T-helper 2 cell treated with Interferon-gamma antibody and Interleukin-4, amounts not matched to agents 5 μg/mL and 100 μg/mL, for 36 hours (primary cell): ENCODE measurements around the gene TDRD9.

Source experiments
- DNase-seq: peaks from one replicate; pipeline ENCODE4 v3.0.0; 2021; ENCODE audit warnings: low spot score
- H3K27ac Mint-ChIP-seq: one replicate; pipeline ENCODE4 v1.8.0; 2021; ENCODE audit warnings: mild to moderate bottlenecking, mixed read lengths
- H3K27me3 Mint-ChIP-seq: one replicate; pipeline ENCODE4 v1.8.0; 2021; ENCODE audit warnings: low read depth, mixed read lengths
- H3K36me3 Mint-ChIP-seq: one replicate; pipeline ENCODE4 v1.8.0; 2021; ENCODE audit warnings: low read depth, mixed read lengths
- H3K4me1 Mint-ChIP-seq: one replicate; pipeline ENCODE4 v1.8.0; 2021; ENCODE audit warnings: low read depth, mixed read lengths
- H3K4me3 Mint-ChIP-seq: one replicate; pipeline ENCODE4 v1.8.0; 2022; ENCODE audit warnings: mild to moderate bottlenecking, moderate library complexity, mixed read lengths
- H3K9me3 Mint-ChIP-seq: one replicate; pipeline ENCODE4 v1.8.0; 2021; ENCODE audit warnings: mixed read lengths

TDRD9 gene

GRCh38 chr14:104049576-104050240 lies 121.5 kb downstream of the TDRD9 start:
- Mint-ChIP-seq H3K27me3 (no peaks in the 10 kb centered on the region), H3K4me1 (no peaks in the 10 kb centered on the region), H3K4me3 (no peak overlapping the region), H3K9me3 (no peaks in the 10 kb centered on the region), H3K27ac (no peak overlapping the region), H3K36me3 (no peaks in the 10 kb centered on the region)
- DNase-seq: no peak

- DNase-seq: no peak
- Mint-ChIP-seq H3K9me3 (no peaks in the 10 kb centered on the region), H3K27me3 (no peaks in the 10 kb centered on the region), H3K27ac (no peak overlapping the region), H3K4me1 (no peaks in the 10 kb centered on the region), H3K36me3 (no peaks in the 10 kb centered on the region), H3K4me3 (no peak overlapping the region)
Observed at GRCh38 chr14:104051092-104051813, 123.0 kb downstream of the TDRD9 start.

- no peaks in the 10 kb centered on the region for H3K4me1 Mint-ChIP-seq
- DNase-seq: no peak
- no peaks in the 10 kb centered on the region for H3K9me3 Mint-ChIP-seq
- peaks cover 7% of the 10 kb centered on the region for H3K27me3 Mint-ChIP-seq
- no peak overlapping the region for H3K4me3 Mint-ChIP-seq
- H3K27ac Mint-ChIP-seq: no peak overlapping the region
- H3K36me3 Mint-ChIP-seq: no peaks in the 10 kb centered on the region
Observed at GRCh38 chr14:104054222-104054905, 126.1 kb downstream of the TDRD9 start.

- Mint-ChIP-seq H3K36me3 (no peaks in the 10 kb centered on the region), H3K27ac (no peak overlapping the region), H3K4me3 (no peak overlapping the region), H3K9me3 (peaks cover 5% of the 10 kb centered on the region), H3K27me3 (peaks cover 16% of the 10 kb centered on the region), H3K4me1 (no peaks in the 10 kb centered on the region)
- no peak for DNase-seq
Observed at GRCh38 chr14:104062281-104062680, 134.0 kb downstream of the TDRD9 start.

- Mint-ChIP-seq H3K4me1 (no peaks in the 10 kb centered on the region), H3K27ac (no peak overlapping the region), H3K9me3 (peaks cover 7% of the 10 kb centered on the region), H3K36me3 (no peaks in the 10 kb centered on the region), H3K27me3 (peaks cover 13% of the 10 kb centered on the region), H3K4me3 (no peak overlapping the region)
- DNase-seq: no peak
Observed at GRCh38 chr14:104064003-104064402, 135.7 kb downstream of the TDRD9 start.

- peaks cover 11% of the 10 kb centered on the region for H3K27me3 Mint-ChIP-seq
- no peaks in the 10 kb centered on the region for H3K36me3 Mint-ChIP-seq
- no peak for DNase-seq
- H3K4me3 Mint-ChIP-seq: no peak overlapping the region
- H3K27ac Mint-ChIP-seq: no peak overlapping the region
- H3K9me3 Mint-ChIP-seq: peaks cover 7% of the 10 kb centered on the region
- no peaks in the 10 kb centered on the region for H3K4me1 Mint-ChIP-seq
Observed at GRCh38 chr14:104066279-104066678, 138.0 kb downstream of the TDRD9 start.

- H3K4me3 Mint-ChIP-seq: no peak overlapping the region
- no peak overlapping the region for H3K27ac Mint-ChIP-seq
- no peaks in the 10 kb centered on the region for H3K4me1 Mint-ChIP-seq
- no peak for DNase-seq
- H3K36me3 Mint-ChIP-seq: no peaks in the 10 kb centered on the region
- H3K27me3 Mint-ChIP-seq: peaks cover 11% of the 10 kb centered on the region
- peaks cover 7% of the 10 kb centered on the region for H3K9me3 Mint-ChIP-seq
Observed at GRCh38 chr14:104066719-104067295, 138.6 kb downstream of the TDRD9 start.

- peaks cover 18% of the 10 kb centered on the region for H3K9me3 Mint-ChIP-seq
- peaks cover 2% of the 10 kb centered on the region for H3K27me3 Mint-ChIP-seq
Observed at GRCh38 chr14:104069541-104069940, 141.3 kb downstream of the TDRD9 start.

GRCh38 chr14:104072586-104072985 lies 144.3 kb downstream of the TDRD9 start:
- Mint-ChIP-seq H3K27ac (no peak overlapping the region), H3K4me3 (no peak overlapping the region), H3K9me3 (peaks cover 11% of the 10 kb centered on the region), H3K36me3 (no peaks in the 10 kb centered on the region), H3K27me3 (no peaks in the 10 kb centered on the region), H3K4me1 (peaks cover 8% of the 10 kb centered on the region)
- no peak for DNase-seq

More at GRCh38 chr14:104069541-104069940, 141.3 kb downstream of the TDRD9 start:
- Mint-ChIP-seq H3K27ac (no peak overlapping the region), H3K4me3 (no peak overlapping the region), H3K4me1 (no peaks in the 10 kb centered on the region), H3K36me3 (no peaks in the 10 kb centered on the region)
- no peak for DNase-seq

GRCh38 chr14:104073764-104074163 lies 145.5 kb downstream of the TDRD9 start:
- Mint-ChIP-seq H3K4me1 (peaks cover 16% of the 10 kb centered on the region), H3K27ac (no peak overlapping the region), H3K36me3 (no peaks in the 10 kb centered on the region), H3K9me3 (peaks cover 11% of the 10 kb centered on the region), H3K27me3 (no peaks in the 10 kb centered on the region), H3K4me3 (no peak overlapping the region)
- no peak for DNase-seq

- H3K27me3 Mint-ChIP-seq: no peaks in the 10 kb centered on the region
- H3K36me3 Mint-ChIP-seq: no peaks in the 10 kb centered on the region
- DNase-seq: no peak
- H3K4me1 Mint-ChIP-seq: peaks cover 19% of the 10 kb centered on the region
- no peak overlapping the region for H3K4me3 Mint-ChIP-seq
- peaks cover 11% of the 10 kb centered on the region for H3K9me3 Mint-ChIP-seq
- H3K27ac Mint-ChIP-seq: no peak overlapping the region
Observed at GRCh38 chr14:104075530-104076151, 147.4 kb downstream of the TDRD9 start.

- H3K36me3 Mint-ChIP-seq: no peaks in the 10 kb centered on the region
- no peak overlapping the region for H3K4me3 Mint-ChIP-seq
- peaks cover 11% of the 10 kb centered on the region for H3K9me3 Mint-ChIP-seq
- peak overlapping the region; percentile 47 for H3K27ac Mint-ChIP-seq
- no peaks in the 10 kb centered on the region for H3K27me3 Mint-ChIP-seq
- H3K4me1 Mint-ChIP-seq: peaks cover 19% of the 10 kb centered on the region
- DNase-seq: no peak
Observed at GRCh38 chr14:104076743-104077142, 148.5 kb downstream of the TDRD9 start.

- Mint-ChIP-seq H3K9me3 (peaks cover 6% of the 10 kb centered on the region), H3K36me3 (no peaks in the 10 kb centered on the region), H3K27ac (peak overlapping the region; percentile 37), H3K27me3 (no peaks in the 10 kb centered on the region), H3K4me1 (peaks cover 19% of the 10 kb centered on the region), H3K4me3 (peak overlapping the region; percentile 25)
- DNase-seq: peak; percentile 79
Observed at GRCh38 chr14:104078031-104078455, 149.8 kb downstream of the TDRD9 start.
